NCI-H510A (cell line): ENCODE results near the gene SLIRP.
"Not testable (repeated sequence)": the region's sequence is repeated elsewhere in the genome, so short reads cannot be mapped to it uniquely, and the experiment has no call there.

Source experiments
- DNase-seq: peaks from one replicate; lab custom pipeline; 2025; lab: John Stamatoyannopoulos, UW

The SLIRP gene

DNA sequence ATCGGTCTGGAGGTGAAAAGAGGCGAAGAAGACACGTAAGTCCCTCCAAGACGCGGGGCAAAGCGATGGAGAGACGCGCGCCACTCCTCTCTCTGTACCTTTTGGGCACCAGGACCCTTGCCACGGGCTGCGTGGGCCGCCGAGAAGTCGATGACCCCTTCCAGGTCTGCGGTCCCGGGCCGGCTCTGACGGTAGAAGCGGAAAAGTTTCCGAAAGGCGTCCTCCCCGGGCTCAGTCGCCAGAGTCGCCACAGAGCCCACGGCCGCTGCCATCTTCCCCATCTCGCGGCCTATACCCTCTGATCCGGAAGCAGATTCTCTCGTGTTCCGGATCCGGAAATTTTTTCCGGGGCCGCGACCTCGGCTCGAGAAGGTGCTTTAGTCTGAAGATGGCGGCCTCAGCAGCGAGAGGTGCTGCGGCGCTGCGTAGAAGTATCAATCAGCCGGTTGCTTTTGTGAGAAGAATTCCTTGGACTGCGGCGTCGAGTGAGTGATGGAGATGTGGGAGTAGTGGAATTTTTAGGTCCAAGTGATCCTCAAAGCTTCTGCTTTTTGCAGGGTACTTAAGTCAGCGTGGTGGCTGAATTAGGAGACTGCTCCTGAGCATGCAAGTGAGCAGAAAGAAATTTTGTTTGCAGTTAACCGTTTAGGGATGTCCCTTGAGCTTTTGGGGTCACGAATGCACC, at the start of gene SLIRP, which contains the start of gene ALKBH1:
Gene SLIRP, plus strand, starts transcription at position 380 of the 685 bp plus-strand sequence. Its CDS starts 9 bp downstream, at position 389.
Gene ALKBH1, minus strand, starts transcription at position 300 of the 685 bp plus-strand sequence. Its CDS starts 19 bp downstream, at position 281.
- peak; percentile 72 for DNase-seq

DNA sequence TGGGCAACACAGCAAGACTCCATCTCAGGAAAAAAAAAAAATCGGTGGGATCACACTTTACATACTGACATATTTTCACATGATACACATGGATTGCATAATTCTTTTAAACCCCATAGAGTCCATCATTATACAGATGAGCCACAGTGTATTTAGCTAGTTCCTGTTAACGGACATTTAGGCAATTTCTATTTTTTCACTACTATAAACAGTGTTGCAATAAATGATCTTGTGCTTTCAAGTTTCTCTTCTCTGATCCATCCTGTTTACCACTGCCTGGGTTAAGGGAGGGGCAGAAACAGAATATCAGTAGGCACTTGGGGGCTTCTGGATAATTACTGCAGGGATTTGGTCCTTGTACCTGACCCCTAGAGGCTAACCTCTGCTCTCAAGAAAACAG, 48.1 kb upstream of the SLIRP start:
- no peak for DNase-seq

DNA sequence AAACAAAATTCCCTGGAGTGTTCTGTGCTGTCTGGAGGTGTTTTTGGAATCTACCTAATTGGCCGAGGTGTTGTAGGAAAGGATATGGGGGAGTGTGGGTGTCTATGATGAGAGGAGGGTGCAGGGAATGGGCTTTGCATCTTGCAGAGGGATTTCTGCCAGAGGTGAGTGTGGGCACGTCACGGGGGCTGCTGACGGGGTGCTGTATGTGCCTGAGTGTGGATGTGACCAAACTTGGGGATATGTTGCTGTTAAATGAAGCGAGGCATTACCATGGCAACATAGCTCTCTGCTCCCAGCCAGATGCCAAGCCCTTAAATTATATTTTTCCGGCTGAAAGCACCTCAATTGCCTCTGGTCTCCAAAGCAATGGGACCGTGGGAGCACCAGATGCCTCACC, 47.1 kb upstream of the SLIRP start:
- DNase-seq = no peak

DNA sequence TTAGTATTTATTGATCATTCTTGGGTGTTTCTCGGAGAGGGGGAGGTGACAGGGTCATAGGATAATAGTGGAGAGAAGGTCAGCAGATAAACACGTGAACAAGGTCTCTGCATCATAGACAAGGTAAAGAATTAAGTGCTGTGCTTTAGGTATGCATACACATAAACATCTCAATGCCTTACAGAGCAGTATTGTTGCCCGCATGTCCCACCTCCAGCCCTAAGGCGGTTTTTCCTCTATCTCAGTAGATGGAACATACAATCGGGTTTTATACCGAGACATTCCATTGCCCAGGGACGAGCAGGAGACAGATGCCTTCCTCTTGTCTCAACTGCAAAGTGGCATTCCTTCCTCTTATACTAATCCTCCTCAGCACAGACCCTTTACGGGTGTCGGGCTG, 46.3 kb upstream of the SLIRP start:
- DNase-seq = not testable (repeated sequence)

DNA sequence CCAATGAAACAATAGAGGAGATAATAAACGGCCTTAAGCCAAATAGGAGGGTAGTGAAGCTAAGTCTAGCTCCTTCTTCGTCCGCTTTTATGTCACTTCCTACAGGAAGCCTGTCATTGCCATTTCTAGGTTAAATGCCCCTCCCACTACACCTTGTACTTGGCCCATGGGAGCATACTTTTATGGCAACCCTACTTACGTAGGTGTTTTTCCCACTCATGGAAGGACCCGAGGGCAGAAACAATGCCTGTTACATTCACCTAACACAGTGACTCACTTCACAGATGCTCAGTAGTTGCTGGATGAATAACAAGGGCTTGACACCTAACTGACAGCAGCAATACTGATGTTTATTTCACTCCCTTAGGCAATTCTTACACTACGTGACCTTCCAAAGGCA, 44.6 kb upstream of the SLIRP start:
- no peak for DNase-seq

DNA sequence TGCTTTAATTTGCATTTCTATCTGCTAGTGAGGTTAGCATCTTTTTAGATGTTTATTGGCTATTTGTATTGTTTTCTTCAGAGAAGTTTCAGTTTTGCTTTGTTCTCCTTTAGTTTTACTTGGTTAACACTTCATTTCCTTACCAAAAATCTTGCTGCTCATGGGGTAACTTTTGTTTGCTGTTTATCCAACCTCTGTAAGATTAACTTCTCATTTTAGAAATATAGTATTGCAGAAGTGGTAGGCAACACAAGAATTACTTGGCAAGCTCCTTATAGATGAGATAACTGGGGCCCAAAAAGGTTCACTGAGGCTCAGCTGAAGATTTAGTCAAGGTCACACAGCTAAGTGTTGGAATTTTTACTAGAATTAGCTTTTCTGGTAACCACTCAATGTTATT, 40.6 kb upstream of the SLIRP start:
- no peak for DNase-seq

DNA sequence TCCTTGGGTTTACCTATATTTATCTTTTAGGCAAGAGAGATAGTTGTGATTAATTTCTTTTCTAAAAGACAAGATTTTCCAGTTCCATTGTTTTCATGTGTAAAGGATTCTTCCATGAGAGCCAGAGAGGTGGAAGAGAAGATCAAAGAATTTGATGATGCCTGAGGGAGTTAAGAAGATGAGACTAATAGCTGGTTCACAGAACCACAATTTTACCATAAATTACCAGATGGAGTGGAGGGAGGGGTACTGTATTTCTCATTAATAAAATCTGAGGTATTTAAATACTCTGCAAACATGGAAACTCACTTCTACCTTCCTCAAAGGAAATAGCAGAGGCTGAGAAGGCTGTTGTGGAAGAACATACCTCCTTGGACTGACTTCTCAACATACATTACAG, 34.7 kb upstream of the SLIRP start:
- no peak for DNase-seq

DNA sequence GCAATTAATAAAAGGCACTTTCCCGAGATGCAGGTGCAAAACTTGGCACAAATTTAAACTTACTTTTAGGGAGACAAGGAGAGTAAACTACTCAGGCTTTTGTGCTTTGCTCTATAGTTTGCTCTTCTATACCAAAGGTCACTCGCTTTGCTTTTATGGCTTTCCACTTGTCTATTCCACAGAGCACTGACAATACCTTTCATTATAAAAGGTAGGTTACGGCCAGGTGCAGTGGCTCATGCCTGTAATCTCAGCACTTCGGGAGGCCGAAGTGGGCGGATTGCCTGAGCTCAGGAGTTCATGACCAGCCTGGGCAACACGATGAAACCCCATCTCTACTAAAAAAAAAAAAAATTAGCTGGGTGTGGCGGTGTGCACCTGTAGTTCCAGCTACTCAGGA, 33.0 kb upstream of the SLIRP start:
- DNase-seq = no peak

DNA sequence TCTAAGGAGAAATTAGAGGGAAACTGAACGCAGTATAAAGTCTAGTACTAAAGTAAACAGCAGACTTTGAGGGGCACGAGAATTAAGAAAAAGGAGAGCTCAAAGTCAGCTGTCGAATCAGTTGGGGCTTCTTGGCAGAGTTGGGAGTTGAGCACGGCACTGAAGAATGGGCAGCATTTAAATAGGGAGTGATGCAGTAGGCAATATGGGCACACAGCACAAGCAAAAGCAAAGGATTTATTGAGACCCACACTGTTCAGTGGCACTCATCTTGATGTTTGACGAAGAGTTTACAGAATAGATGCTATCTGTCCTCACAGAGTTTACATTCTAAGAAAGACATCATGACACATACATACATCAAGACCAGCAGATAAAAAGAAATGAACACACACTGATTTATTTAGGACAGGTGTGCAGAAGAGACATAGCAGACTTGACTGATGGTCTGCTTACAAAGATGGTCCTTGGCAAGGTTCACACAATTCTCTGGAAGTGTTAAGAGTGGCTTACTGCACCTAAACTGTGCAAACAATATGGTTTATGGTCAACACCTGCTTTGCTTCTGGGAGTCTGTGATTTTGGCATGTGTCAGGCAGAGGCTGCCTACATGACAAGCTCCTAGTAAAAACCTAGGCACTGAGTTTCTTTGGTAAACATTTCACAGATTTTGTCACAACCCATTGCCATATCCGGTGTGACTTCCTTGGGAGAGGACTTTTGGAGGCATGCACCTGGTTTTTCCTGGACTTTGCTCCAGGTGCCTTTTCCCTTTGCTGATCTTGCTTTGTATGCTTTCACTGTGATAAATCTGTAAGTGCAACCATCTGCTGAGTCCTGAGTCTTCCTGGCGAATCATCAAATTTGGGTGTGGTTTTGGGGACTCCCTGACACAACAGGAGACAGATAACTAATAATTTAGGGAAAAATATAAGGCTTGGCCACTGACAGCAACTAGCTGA, 26.4 kb upstream of the SLIRP start:
- DNase-seq = no peak

DNA sequence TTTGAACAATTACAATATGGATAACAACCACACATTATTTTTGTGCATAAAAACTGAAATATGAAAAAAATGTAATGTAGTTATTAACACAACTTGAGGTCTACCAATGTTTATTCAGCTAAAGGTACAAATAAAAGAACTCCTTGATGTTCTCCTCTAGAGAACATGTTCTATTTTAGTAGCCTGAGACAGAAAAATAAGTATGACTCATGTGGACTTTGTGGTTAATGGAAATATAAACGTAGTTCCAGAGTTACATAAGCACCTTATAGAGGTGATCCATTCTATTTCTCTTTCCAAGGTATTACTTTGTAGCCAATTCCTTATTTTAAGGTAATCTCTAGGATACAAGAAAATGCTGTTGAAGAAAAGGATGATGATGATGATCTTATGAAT, 25.7 kb upstream of the SLIRP start:
- DNase-seq = no peak

DNA sequence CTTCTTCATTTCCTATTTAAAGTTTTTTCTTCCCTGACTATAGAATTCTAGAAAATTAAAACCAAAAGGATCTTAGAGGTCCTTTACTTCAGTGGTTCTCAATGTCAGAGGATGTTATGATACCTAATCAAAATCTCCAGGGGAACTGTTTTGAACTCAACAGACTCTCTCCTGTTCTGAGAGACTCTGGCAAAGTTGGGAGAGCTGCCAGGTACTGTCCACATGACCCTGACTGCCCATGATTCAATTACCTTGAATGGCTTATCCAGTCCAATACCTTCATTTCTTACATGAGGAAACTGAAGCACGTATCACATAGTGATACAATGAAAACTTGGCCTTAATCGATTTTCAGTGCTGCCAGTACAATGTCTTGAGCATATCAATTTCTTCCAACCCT, 16.6 kb upstream of the SLIRP start:
- no peak for DNase-seq

DNA sequence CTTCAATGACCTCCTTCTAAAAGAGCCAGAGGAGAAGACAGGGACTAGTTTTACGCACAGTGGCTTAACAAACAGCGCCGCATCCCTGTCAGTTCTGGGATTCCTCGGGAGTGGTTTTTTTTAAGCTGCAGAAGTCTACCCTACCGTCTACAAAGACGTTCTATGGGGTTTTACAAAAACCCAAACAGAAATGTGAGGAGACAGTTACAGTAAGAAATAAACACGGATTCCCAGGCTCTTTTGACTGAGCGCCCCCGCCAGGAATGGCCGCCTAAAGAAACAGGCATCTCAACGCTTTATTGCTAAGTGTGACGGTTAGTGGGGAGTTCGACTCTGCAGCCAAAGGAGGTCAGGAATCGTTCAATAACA, 564 bp upstream of the SLIRP start:
- DNase-seq = no peak

DNA sequence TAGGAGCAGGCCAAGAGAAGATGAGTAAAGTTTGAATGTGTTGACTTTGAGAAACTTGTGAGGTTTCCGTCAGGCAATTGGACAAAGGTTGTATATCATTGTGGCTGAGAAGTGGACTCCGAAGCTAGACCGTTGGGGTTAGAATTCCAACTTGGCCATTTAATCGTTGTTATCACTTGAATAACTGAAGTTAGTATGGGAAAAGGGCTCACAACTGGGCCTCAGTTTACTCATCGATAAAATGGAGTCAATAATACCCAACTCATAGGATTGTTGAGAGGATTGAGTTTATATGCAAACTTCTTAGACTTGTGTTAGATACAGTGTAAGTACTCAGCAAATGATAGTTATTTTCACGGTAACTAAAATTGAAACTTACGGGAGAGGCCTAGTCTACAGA, 846 bp downstream of the SLIRP start:
- DNase-seq = no peak

DNA sequence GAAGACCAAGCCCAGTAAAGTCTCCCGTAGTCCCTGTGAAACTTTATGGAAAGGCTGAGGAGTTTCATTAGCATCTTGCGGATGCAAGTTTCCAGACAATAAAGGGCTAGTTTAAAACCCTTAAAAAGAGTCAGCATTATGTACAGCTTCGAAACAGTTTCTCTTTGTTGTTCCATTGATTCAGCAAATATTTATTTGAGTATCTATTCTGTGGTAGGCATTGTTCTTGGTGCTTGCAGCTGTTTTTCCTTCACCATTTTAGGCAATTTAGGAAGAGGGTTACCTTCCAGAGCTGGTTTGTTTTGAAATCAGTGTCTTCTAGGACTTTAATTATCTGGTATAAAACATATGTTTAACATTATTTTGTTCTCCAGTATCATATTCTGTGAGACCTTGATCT, 1.5 kb downstream of the SLIRP start:
- no peak for DNase-seq

DNA sequence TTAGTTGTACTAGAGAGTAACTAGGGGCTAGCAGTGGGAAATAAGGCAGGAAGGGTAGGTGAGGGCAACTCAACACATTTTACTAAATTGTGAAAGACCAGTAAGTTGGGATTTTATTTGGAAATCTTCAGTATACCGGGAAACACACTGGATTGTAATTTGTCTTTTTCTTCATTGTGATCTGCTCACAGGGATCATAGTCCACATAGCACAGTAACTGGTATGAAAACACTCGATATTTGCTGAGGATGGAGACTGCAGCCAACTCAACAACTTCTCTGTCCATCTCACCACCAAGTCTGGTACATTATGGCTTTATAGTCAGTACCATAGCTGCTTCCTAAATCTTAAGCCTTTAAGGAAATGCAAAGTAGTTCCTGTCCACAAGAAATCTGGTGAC, 2.5 kb downstream of the SLIRP start:
- DNase-seq = no peak

DNA sequence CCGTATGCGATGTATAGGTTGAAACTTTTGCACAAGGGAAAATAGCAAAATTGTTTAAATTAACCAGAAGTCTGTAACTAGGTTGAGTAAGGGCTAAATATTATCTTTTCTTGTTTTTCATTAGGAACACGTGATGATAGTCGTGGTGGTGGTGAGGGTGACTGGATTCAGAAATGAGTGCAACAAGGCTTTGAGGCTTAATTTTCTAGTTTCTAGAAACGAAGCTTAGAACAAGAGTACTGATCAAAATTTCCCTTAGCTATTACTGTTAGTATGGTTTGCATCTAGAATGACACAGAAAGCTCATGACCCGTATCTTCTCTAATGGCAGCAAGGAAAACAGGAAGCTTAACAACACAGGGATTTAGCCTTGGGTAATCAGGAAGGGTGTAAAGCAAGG, 7.0 kb downstream of the SLIRP start:
- no peak for DNase-seq

DNA sequence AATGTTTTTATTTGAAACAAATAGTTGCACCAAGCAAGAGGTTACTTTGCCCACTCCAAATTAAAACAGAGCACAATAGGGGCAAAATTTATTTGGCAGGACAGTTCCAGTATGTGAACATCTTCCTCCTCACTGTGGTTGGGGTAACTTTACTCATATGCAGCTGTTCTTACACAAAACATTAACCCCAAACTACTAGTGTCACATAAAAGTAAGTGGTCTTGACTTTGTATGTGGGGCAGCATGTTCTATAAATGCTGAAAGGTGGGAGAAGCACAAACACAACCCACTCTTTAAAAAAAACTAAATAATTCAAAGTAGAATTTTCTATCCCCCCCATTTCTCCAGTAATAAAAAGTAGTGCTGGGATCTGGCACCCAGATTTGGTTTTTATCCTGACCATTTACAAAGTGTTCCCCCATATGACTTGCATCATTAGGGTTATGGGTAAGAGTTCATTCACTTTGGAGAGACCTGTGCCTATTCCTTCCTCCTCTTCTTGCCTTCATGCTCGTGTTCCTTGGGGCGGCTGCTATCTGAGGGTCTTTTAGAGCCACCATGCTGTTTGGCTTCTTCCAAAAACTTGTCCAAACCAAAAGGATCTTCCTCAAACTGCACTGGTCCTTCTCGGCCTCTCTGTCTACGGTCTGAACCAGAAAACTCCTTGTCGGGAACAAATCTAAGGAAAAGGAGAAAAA, 9.9 kb downstream of the SLIRP start:
- DNase-seq = no peak

DNA sequence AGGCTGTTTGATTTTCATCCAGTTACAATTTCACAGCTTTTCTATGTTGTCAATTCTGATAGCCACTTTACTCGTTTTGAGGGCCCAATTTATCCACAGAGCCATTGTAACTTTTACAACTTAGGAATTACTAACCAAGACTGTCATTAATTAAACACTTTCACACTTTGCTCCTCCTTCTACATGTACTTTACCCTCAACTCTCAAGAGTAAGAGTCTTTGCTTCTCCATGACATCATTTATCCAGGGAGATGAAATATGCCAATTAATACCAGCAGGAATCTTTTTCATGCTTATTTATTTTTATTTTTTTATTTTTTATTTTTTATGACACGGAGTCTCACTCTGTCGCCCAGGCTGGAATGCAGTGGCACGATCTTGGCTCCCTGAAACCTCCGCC, 13.5 kb downstream of the SLIRP start:
- no peak for DNase-seq

DNA sequence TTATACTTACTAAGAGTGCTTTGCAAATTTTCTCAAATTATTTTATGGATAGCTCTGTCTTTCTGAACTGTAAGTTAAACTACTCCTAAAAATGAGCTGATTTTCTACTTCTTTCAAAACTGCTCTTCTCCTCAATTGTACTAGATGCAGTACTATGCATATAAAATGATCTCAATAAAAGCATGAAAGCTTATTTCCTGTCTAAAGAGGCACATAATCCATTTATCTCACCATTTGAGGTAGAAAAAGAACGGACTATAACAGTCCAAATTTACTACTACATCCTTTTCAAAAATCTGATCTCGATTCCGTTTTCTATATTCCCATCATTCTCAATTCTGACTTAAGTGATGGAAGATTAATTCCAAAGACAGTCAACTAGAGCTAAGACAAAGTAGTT, 14.4 kb downstream of the SLIRP start:
- DNase-seq = no peak

DNA sequence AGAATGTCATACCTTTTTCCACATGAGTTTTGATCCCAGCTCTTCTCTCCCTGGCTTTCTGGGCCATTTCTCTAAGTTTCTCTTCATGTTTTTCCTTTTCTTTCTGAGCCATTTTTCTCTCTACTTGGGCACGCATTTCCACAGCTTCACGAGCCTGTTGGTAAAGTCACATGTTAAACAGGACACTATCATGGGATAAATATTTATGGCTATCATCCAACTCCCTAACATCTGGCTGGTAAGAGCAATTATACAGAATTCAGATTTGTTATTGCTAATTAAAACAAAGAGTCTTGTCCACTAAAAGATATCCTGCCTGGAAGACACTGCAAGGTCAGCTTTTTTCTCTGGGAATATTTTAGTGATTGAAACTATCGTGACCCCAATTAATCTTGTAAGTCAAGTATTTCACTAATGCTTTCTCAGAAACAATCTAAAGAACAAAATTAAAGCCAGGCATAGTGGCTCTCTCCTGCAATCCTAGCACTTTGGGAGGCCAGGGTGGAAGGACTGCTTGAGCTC, 23.1 kb downstream of the SLIRP start:
- no peak for DNase-seq

DNA sequence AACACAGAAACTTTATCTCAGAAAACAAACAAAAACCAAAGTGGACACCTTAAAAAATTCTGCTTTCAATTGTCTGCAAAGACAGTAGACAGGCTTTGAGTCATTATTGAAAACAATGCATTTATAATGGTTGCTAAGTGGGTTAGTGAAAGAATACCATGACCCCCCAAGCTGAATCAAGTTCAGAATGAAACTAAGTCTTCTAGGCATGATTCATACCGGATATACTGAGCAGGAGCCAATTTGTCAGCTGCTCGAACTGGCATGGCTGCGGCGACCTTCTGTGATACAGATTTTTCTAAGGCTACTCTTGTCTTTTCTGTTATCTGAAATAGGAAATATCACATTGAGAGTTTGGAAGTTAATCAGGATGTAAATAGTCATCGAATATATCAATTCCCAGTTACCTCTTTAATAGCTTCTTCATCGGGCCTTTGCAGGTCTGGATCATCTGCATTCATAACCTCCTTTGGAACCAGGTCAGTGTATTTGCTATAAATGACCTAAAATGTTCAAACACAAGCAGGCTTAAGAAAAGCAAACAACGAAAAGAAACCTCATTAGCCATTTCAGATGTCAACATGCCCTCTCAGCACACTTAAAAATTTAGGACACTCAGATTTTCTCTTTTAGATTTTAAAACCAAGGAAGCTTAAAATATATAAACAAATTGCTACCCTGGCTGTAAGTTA, 30.8 kb downstream of the SLIRP start:
- DNase-seq = no peak

DNA sequence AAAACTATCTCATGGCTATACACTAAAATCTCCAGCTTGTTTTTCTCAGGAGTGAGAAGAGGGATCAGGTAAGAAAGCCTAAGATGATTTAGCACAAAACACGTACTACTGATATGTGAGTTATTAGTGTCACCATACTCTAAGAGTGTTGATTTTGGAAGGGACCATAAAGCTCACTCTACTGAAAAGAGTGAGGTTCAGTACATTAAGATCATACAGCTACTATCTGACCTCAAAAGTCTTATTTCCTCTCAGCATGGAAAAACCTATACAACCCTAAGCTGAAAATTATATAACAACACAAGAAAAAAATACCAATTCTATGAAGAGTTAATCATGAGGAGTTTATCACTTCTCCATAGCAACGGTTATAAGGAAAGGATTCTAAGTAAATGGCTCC, 33.5 kb downstream of the SLIRP start:
- DNase-seq = no peak
